PFSK-1 (cell line): ENCODE data around the gene PXN.
A peak's percentile ranks its signal among the peaks of the same experiment; 100 is the strongest.

Experiments
- REST ChIP-seq, 2 experiments: IDR thresholded peaks; 2 replicates each; pipeline versions ENCODE4 v1.6.1 to v1.8.0; 2011 to 2012; ENCODE audit warnings: low read depth in 2 of 2, low read length in 2 of 2, control low read depth in 1 of 2, inconsistent platforms in 1 of 2, mild to moderate bottlenecking in 1 of 2, moderate library complexity in 1 of 2; ENCODE audit not compliant: insufficient read depth in 1 of 2
- SIN3A ChIP-seq: IDR thresholded peaks from 2 replicates; pipeline ENCODE4 v1.6.1; 2012; ENCODE audit warnings: mild to moderate bottlenecking, low read length, moderate library complexity, borderline replicate concordance; ENCODE audit not compliant: insufficient read depth
- TAF1 ChIP-seq: IDR thresholded peaks from 2 replicates; pipeline ENCODE4 v1.6.1; 2012; ENCODE audit warnings: low read length, control low read depth, borderline replicate concordance; ENCODE audit not compliant: insufficient read depth

- TF ChIP-seq REST (IDR thresholded peaks at IDR 0.05; ENCODE audit: insufficient read depth in 1 of 2, low read depth in 2 of 2, low read length in 2 of 2) (0 out of 4 replicates have a peak, but pooled peaks of 1 of the 2 experiments have one; percentile 18), SIN3A (no peak), TAF1 (no peak)
Observed at GRCh38 chr12:120237360-120238171, 28.0 kb downstream of the PXN start.
